Stimulated activated CD8-positive, alpha-beta memory T cell treated with anti-CD3 and anti-CD28 coated beads, Interleukin-12 subunit alpha, Interleukin-12 subunit beta, amount 100 ng/mL, for 24 hours (primary cell): ENCODE results near the gene HCRTR2.

ENCODE experiments used
- DNase-seq: peaks from one replicate; pipeline ENCODE4 v3.0.0-alpha.2; 2020; ENCODE audit errors: extremely low read depth

HCRTR2 gene

GRCh38 chr6:55327169-55327568 lies 152.9 kb downstream of the HCRTR2 start, which contains the start of gene GFRAL:
Gene GFRAL (plus strand): TSS chr6:55327469. CDS start chr6:55327555, 86 bp downstream.
- DNase-seq, result no peak
